Activated B cell treated with CpG ODN at 0.5 μM for 24 hours (primary cell): ENCODE measurements around the gene INPP5A. TPM values are rescaled to one million over a fixed set of nuclear protein-coding genes. Genes with fewer than 3 reads are reported as not detected.

Experiments
- ATAC-seq: fragments of 200-7000 bp; cut with Tn5 transposase; one replicate; pipeline ENCODE4 v1.10.0; 2021; ENCODE audit warnings: low read depth, mild to moderate bottlenecking, moderate library complexity
- CTCF ChIA-PET: fragments of 350-600 bp; sonication (Branson Sonifier 250); formaldehyde crosslinking; loops from one replicate; lab custom pipeline; 2021; ENCODE audit warnings: antibody characterized with exemption; lab: Charles Lee
- POLR2A ChIA-PET: fragments of 350-600 bp; sonication (Branson Sonifier 250); formaldehyde crosslinking; loops from one replicate; lab custom pipeline; 2021; ENCODE audit warnings: antibody characterized with exemption; lab: Charles Lee
- DNase-seq: peaks from one replicate; pipeline ENCODE4 v3.0.0; 2022
- H3K27ac Mint-ChIP-seq: one replicate; pipeline ENCODE4 v1.8.0; 2020; ENCODE audit warnings: mixed read lengths
- H3K27me3 Mint-ChIP-seq: one replicate; pipeline ENCODE4 v1.8.0; 2021; ENCODE audit warnings: mixed read lengths
- H3K36me3 Mint-ChIP-seq: one replicate; pipeline ENCODE4 v1.8.0; 2021; ENCODE audit warnings: low read depth, mixed read lengths
- H3K4me1 Mint-ChIP-seq: one replicate; pipeline ENCODE4 v1.8.0; 2021; ENCODE audit warnings: mixed read lengths
- H3K4me3 Mint-ChIP-seq: one replicate; pipeline ENCODE4 v1.8.0; 2020; ENCODE audit warnings: mild to moderate bottlenecking, mixed read lengths
- H3K9me3 Mint-ChIP-seq: one replicate; pipeline ENCODE4 v1.8.0; 2020; ENCODE audit warnings: mixed read lengths
- intact Hi-C: fragments of 100-400 bp; cut with micrococcal nuclease; formaldehyde crosslinking; loops from one replicate; pipeline ENCODE4 v1.15.1; 2024
- total RNA-seq: library from RNA; stranded (reverse); gene quantifications from 2 replicates; pipeline ENCODE4 v1.2.3, GENCODE V29; 2022
- TF ChIP-seq, protein P1 (sequence below): fragments of 200-600 bp; IDR thresholded peaks from one replicate; pipeline ENCODE4 v1.8.0; 2022; ENCODE audit warnings: antibody characterized with exemption, mild to moderate bottlenecking

Gene INPP5A
- total RNA-seq, 1 donor from 2014 or later: 24.9 TPM

DNA sequence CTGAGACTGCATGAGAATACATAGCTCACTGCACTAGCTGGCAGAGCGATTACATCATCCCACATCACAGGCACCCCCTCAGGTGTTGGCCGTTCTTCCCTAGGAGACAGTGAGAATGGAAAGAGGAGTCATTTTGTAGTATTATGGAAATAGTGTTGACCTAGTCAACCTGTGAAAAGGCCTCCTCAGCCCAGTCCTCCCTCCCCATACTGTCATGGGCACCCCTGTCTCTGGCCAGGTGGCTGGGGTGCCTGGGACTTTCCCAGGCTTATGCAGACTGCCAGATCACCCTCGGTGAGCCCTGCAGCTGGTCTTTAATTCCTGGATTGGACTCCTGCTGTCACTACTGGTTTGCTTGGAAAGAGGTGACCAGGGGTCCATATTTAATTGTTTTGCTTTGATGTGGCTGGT lies 4.0 kb downstream of the INPP5A start:
- CTCF ChIA-PET: interaction anchor here (1.1 to 1.4 kb wide), 2 partner anchors 10 to 52 kb away, joined by 3 to 5 read pairs; no protein-coding TSS in a partner anchor
- Mint-ChIP-seq H3K27ac (no peak overlapping the region), H3K4me3 (no peak overlapping the region), H3K27me3 (no peaks in the 10 kb centered on the region), H3K9me3 (no peaks in the 10 kb centered on the region), H3K36me3 (peaks cover 16% of the 10 kb centered on the region), H3K4me1 (peaks cover 83% of the 10 kb centered on the region)
- POLR2A ChIA-PET: interaction anchor here (1.0 kb wide), 1 partner anchor 10 kb away, joined by 3 read pairs; no protein-coding TSS in a partner anchor
- no peak for DNase-seq
- intact Hi-C loops: no loop called here
- TF ChIP-seq, protein P1, sequence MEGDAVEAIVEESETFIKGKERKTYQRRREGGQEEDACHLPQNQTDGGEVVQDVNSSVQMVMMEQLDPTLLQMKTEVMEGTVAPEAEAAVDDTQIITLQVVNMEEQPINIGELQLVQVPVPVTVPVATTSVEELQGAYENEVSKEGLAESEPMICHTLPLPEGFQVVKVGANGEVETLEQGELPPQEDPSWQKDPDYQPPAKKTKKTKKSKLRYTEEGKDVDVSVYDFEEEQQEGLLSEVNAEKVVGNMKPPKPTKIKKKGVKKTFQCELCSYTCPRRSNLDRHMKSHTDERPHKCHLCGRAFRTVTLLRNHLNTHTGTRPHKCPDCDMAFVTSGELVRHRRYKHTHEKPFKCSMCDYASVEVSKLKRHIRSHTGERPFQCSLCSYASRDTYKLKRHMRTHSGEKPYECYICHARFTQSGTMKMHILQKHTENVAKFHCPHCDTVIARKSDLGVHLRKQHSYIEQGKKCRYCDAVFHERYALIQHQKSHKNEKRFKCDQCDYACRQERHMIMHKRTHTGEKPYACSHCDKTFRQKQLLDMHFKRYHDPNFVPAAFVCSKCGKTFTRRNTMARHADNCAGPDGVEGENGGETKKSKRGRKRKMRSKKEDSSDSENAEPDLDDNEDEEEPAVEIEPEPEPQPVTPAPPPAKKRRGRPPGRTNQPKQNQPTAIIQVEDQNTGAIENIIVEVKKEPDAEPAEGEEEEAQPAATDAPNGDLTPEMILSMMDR: no peak
- ATAC-seq: no peak

DNA sequence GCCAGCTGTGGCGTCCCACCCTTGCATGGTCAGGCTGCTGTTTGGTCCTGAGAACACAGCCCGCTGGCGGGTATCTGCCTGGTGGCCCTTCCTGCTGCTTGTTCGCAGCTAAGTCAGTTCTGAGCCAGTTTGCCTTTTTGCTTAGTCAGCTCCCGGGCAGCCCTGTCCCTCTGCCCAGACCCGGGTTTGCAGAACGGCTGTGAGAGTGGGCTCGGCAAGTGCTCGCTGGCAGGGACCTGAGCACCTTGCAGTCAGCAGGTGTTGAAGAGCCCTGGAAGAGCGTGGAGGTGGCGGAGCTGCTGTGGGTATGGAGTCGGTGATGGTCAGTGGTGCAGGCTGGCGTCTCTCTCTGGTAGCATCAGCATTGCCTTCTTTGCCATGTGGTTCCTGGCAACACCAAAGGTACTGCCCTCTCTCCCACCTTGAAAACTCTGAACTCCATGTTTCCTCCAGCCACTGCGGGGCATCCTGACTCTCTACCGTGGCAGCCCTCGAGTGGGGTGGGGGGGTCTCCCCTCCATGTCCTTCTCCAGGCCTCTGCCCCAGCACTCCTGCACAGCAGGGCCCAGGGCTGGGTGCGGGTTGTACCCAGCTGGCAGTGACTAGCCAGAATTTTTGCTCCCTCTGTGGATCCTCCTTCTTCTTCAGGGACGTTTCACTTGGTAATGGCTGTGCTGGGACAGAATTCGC lies 4.6 kb downstream of the INPP5A start:
- POLR2A ChIA-PET: interaction anchor here (0.5 to 1.0 kb wide), 2 partner anchors 9 to 45 kb away, joined by 3 to 6 read pairs; no protein-coding TSS in a partner anchor
- DNase-seq (no peak), ATAC-seq (no peak)
- TF ChIP-seq, protein P1: no peak
- H3K27me3 Mint-ChIP-seq: no peaks in the 10 kb centered on the region
- CTCF ChIA-PET: interaction anchor here (1.1 kb wide), 1 partner anchor 9 kb away, joined by 5 read pairs; no protein-coding TSS in a partner anchor
- H3K4me3 Mint-ChIP-seq: no peak overlapping the region
- H3K27ac Mint-ChIP-seq: no peak overlapping the region
- H3K4me1 Mint-ChIP-seq: peaks cover 90% of the 10 kb centered on the region
- H3K9me3 Mint-ChIP-seq: no peaks in the 10 kb centered on the region
- peaks cover 16% of the 10 kb centered on the region for H3K36me3 Mint-ChIP-seq
- intact Hi-C loops: no loop called here

DNA sequence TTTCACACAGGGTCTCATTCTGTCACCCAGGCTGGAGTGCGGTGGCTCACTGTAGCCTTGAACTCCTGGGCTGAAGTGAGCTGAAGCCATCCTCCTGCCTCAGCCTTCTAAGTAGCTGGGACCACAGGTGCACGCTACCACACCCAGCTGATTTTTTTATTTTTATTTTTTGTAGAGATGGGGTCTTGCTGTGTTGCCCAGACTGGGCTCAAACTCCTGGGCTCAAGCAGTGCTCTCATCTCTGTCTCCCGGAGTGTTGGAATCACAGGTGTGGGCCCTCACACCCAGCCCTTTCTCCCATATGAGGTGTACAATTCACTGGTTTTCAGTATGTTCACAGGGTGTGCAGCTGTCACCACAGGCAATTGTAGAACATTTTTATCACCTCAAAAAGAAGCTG lies 5.2 kb downstream of the INPP5A start:
- Mint-ChIP-seq H3K9me3 (no peaks in the 10 kb centered on the region), H3K36me3 (peaks cover 16% of the 10 kb centered on the region), H3K4me3 (no peak overlapping the region), H3K27ac (peak overlapping the region; percentile 30), H3K27me3 (no peaks in the 10 kb centered on the region), H3K4me1 (peaks cover 96% of the 10 kb centered on the region)
- intact Hi-C loops: no loop called here
- POLR2A ChIA-PET: no interaction called here
- DNase-seq (no peak), ATAC-seq (no peak)
- CTCF ChIA-PET: no interaction called here
- TF ChIP-seq, protein P1: no peak

DNA sequence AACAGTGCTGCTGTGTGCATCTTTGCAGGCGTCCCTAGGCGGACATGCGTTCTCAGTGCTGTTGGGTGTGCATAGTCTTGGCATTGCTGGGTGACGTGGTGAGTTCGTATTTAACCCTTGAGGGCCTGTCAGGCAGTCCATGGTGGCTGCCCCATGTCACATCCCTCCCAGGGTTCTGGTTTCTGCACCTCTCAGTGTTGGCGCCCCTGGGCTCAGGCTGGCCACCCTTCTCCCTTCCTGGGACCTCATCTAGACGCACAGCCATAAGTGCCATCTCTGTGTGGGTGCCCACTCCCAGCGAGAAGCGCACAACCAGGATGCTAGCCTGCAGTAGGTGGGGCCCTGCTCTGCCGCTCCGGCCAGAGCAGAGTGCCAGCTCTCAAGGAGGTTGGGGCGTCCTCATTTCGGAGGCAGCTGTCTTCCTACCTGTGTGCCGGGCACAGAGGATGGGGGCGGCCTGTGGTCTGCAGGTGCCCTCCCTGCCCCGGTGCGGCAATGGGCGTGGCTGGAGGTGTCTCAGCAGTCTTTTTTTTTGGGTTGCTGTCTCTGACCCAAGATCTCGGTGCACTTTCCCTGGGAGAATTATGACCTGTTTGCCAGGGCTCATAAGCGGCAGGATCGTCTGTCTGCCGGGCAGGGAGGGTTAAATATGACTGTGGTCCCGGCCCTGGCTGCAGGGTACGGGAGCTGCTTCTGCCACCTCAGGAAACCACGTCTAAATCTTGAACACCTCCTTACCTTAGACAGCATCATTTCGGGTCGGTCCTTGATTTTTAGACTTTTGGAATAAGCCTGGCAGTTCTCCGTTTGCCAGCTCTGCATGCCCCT lies 6.5 kb downstream of the INPP5A start:
- H3K27ac Mint-ChIP-seq: peak overlapping the region; percentile 74
- DNase-seq (no peak), ATAC-seq (no peak)
- peaks cover 98% of the 10 kb centered on the region for H3K4me1 Mint-ChIP-seq
- TF ChIP-seq, protein P1: no peak
- no peaks in the 10 kb centered on the region for H3K27me3 Mint-ChIP-seq
- CTCF ChIA-PET: no interaction called here
- H3K36me3 Mint-ChIP-seq: peaks cover 16% of the 10 kb centered on the region
- H3K9me3 Mint-ChIP-seq: no peaks in the 10 kb centered on the region
- peak overlapping the region; percentile 79 for H3K4me3 Mint-ChIP-seq
- POLR2A ChIA-PET: interaction anchor here (0.6 kb wide), 1 partner anchor 44 kb away, joined by 6 read pairs; no protein-coding TSS in a partner anchor
- intact Hi-C loops: loop anchor here (1.0 kb wide), 1 partner anchor 49 kb away; no protein-coding TSS in a partner anchor
